HepG2 (cell line): Measurements from ENCODE around the gene CENPB. TPM values are rescaled to one million over a fixed set of nuclear protein-coding genes. Genes with fewer than 3 reads are reported as not detected.

Experiments
- ARID3A ChIP-seq: IDR thresholded peaks from 2 replicates; pipeline ENCODE4 v1.6.1; 2012; ENCODE audit warnings: low read depth, low read length, improper control_type of control experiment
- CERS6 ChIP-seq: sonication (generic); formaldehyde crosslinking; IDR thresholded peaks from 2 replicates; pipeline ENCODE4 v1.5.0; 2020; ENCODE audit warnings: missing genetic modification reagents
- DMAP1 ChIP-seq: IDR thresholded peaks from 2 replicates; pipeline ENCODE4 v1.6.1; 2016
- FOXP1 ChIP-seq, 2 experiments: fragments of 450-650 bp in 1 of 2; IDR thresholded peaks; 2 replicates each; pipeline ENCODE4 v1.6.1; 2017 to 2018; ENCODE audit warnings: antibody characterized with exemption in 1 of 2
- MYC ChIP-seq: sonication (generic); formaldehyde crosslinking; IDR thresholded peaks from 2 replicates; pipeline ENCODE4 v1.9.0; 2021; ENCODE audit warnings: missing genetic modification reagents, borderline replicate concordance
- PBX3 ChIP-seq: sonication (generic); formaldehyde crosslinking; IDR thresholded peaks from 2 replicates; pipeline ENCODE4 v1.8.1; 2023; ENCODE audit warnings: missing genetic modification reagents, inconsistent platforms, borderline replicate concordance
- PPARG ChIP-seq: conservative IDR thresholded peaks from 2 replicates; pipeline ENCODE4 v1.6.1; 2016; ENCODE audit warnings: missing biosample characterization, missing genetic modification reagents
- PRDM15 ChIP-seq: sonication (generic); formaldehyde crosslinking; IDR thresholded peaks from 2 replicates; pipeline ENCODE4 v1.4.0; 2020; ENCODE audit warnings: missing genetic modification reagents
- YEATS4 ChIP-seq: sonication (generic); formaldehyde crosslinking; IDR thresholded peaks from 2 replicates; pipeline ENCODE4 v1.4.0; 2020; ENCODE audit warnings: missing genetic modification reagents, borderline replicate concordance
- ZBTB4 ChIP-seq: sonication (generic); formaldehyde crosslinking; IDR thresholded peaks from 2 replicates; pipeline ENCODE4 v1.4.0; 2020; ENCODE audit warnings: missing genetic modification reagents, mild to moderate bottlenecking, borderline replicate concordance
- ZNF737 ChIP-seq: sonication (generic); formaldehyde crosslinking; IDR thresholded peaks from 2 replicates; pipeline ENCODE4 v1.5.0; 2020; ENCODE audit warnings: missing genetic modification reagents, mild to moderate bottlenecking, borderline replicate concordance
- ZSCAN12 ChIP-seq: sonication (generic); formaldehyde crosslinking; IDR thresholded peaks from 2 replicates; pipeline ENCODE4 v1.9.0; 2021; ENCODE audit warnings: mild to moderate bottlenecking, missing genetic modification reagents
- polyA plus RNA-seq, 8 experiments: library from polyadenylated mRNA; depleted of rRNA in 3 of 8; stranded (reverse) in 7 of 8; unstranded in 1 of 8; fragments of >200 nt; fragmentation: Illumina TruSeq in 4 of 8; extraction: Trizol in 4 of 8; gene quantifications; 2 replicates each; pipeline versions ENCODE4 v1.2.1 to v1.2.3, GENCODE V29; 2011 to 2016; ENCODE audit warnings: low read depth in 4 of 8, missing spikeins in 1 of 8, mixed read lengths in 1 of 8; ENCODE audit not compliant: insufficient read depth in 1 of 8
- total RNA-seq, 5 experiments: library from RNA; depleted of rRNA; stranded (reverse); fragments of >200 nt; fragmentation: Illumina TruSeq; extraction: Trizol; gene quantifications; 2 replicates each; pipeline ENCODE4 v1.2.3, GENCODE V29; 2016; ENCODE audit warnings: low read depth in 1 of 5

Gene CENPB
- total and polyA plus RNA-seq, 2 of the 13 experiments (the other 11 are each of a cell fraction or from before 2014, with no cell fraction given): 10.4 to 54.5 TPM

GRCh38 chr20:3739054-3739925 lies 47.2 kb downstream of the CENPB start (continued):
- no peak for TF ChIP-seq PRDM15
- no peak for TF ChIP-seq FOXP1 (IDR thresholded peaks at IDR 0.05)
- no peak for TF ChIP-seq FOXP1 (CRISPR knock-in tag; IDR thresholded peaks at IDR 0.05)
- TF ChIP-seq YEATS4 (CRISPR knock-in tag): 0 out of 2 replicates have a peak, but pooled peaks have one; percentile 37
- TF ChIP-seq ZNF737 (CRISPR knock-in tag): no peak
- no peak for TF ChIP-seq ZSCAN12 (CRISPR knock-in tag)
- no peak for TF ChIP-seq DMAP1
- TF ChIP-seq ZBTB4 (CRISPR knock-in tag): peak; percentile 23; the same call in 1 of the 2 replicates
- TF ChIP-seq CERS6: peak; percentile 90
- no peak for TF ChIP-seq PPARG (CRISPR knock-in tag)
- no peak for TF ChIP-seq PBX3 (CRISPR knock-in tag)
- peak; percentile 61; the same call in 1 of the 2 replicates for TF ChIP-seq MYC
- TF ChIP-seq ARID3A: no peak
